ENCODE results near the gene XKR8. TPM values are rescaled to one million over a fixed set of nuclear protein-coding genes. Genes with fewer than 3 reads are reported as not detected.

XKR8 gene
- total and polyA plus RNA-seq, 2 of the 4 experiments (the other 2 are of a cell fraction): 1.1 to 10.7 TPM

DNA sequence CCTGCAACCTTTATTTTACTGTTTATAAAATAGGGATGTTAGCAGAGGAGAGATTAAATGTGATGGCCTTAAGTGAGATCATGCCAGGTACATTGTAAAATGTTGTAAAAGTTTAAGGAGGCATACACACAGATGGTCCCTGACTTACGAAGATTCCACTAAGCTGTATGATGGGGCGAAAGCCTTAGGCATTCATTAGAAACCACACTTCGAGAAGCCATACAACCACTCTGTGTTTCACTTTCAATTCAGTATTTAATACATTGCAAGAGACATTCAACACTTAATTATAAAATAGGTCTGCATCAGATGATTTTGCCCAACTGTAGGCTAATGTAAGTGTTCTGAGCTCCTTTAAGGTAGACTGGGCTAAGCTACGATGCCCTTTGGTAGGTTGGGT lies 21.3 kb upstream of the XKR8 start:
- Histone ChIP-seq H3K18ac (ENCODE audit: low read depth, low read length) (no peak overlapping the region), H4K5ac (ENCODE audit: low read depth, low read length) (no peak overlapping the region), H2BK15ac (ENCODE audit: low read depth, low read length) (no peak overlapping the region), H3K4me3 (ENCODE audit: insufficient read depth, low read depth, low read length) (no peak overlapping the region), H4K91ac (ENCODE audit: insufficient read depth, low read depth, low read length) (no peak overlapping the region), H4K20me1 (ENCODE audit: insufficient read depth, low read length) (no peaks in the 10 kb centered on the region), H4K8ac (ENCODE audit: low read depth in 2 of 2, low read length in 2 of 2) (no peak overlapping the region), H3K14ac (replicated peaks; ENCODE audit: low read depth, low read length) (no peak overlapping the region), H2BK120ac (ENCODE audit: low read depth, low read length) (no peak overlapping the region), H2AK5ac (ENCODE audit: low read depth, low read length) (no peak overlapping the region), H3K79me1 (ENCODE audit: low read depth in 1 of 2, low read length in 2 of 2) (no peaks in the 10 kb centered on the region), H2AK9ac (replicated peaks; ENCODE audit: low read depth, low read length, poor library complexity) (no peak overlapping the region), H3K4ac (ENCODE audit: low read depth, low read length) (no peak overlapping the region), H3K23ac (ENCODE audit: low read depth, low read length) (no peak overlapping the region), H3K4me1 (ENCODE audit: control insufficient read depth, insufficient read depth, low read length) (peaks cover 4% of the 10 kb centered on the region), H2BK20ac (ENCODE audit: low read depth, low read length) (no peak overlapping the region), H3K36me3 (ENCODE audit: control insufficient read depth, insufficient read depth, low read length) (no peaks in the 10 kb centered on the region), H3K56ac (ENCODE audit: extremely low read depth, insufficient read depth, low read length) (no peak overlapping the region), H3K27ac (ENCODE audit: insufficient read depth, low read length) (no peak overlapping the region), H3K9me3 (ENCODE audit: control insufficient read depth, insufficient read depth, low read length) (no peaks in the 10 kb centered on the region), H3K4me2 (ENCODE audit: low read depth, low read length) (no peak overlapping the region), H3K9ac (ENCODE audit: low read depth, low read length) (no peak overlapping the region), H3K27me3 (ENCODE audit: control insufficient read depth, insufficient read depth, low read length) (peaks cover 29% of the 10 kb centered on the region), H3K9me1 (ENCODE audit: insufficient read depth, low read length) (no peaks in the 10 kb centered on the region), H2BK5ac (ENCODE audit: low read depth, low read length, poor library complexity, severe bottlenecking) (no peak overlapping the region), H2AFZ (replicated peaks; ENCODE audit: low read length, poor library complexity) (no peak overlapping the region)
- dilution Hi-C loops (cut with HindIII; ENCODE audit: low sequenced_read_pairs, unreplicated experiment): no loop called here
- no peak for ATAC-seq (ENCODE audit: low read depth)
- in situ Hi-C loops (cut with MboI; ENCODE audit: low sequenced_read_pairs): no loop called here
- intact Hi-C loops (cut with micrococcal nuclease): no loop called here
- 67% methylated on average over 1 of the region's 4 CpGs; no CpG with 5 or more reads in 1 of the 2 experiments for WGBS, 2 experiments (ENCODE audit: extremely low coverage in 2 of 2, insufficient read length in 1 of 2)
- POLR2A ChIA-PET (ENCODE audit: unreplicated experiment): no interaction called here
- TF ChIP-seq, protein P1, sequence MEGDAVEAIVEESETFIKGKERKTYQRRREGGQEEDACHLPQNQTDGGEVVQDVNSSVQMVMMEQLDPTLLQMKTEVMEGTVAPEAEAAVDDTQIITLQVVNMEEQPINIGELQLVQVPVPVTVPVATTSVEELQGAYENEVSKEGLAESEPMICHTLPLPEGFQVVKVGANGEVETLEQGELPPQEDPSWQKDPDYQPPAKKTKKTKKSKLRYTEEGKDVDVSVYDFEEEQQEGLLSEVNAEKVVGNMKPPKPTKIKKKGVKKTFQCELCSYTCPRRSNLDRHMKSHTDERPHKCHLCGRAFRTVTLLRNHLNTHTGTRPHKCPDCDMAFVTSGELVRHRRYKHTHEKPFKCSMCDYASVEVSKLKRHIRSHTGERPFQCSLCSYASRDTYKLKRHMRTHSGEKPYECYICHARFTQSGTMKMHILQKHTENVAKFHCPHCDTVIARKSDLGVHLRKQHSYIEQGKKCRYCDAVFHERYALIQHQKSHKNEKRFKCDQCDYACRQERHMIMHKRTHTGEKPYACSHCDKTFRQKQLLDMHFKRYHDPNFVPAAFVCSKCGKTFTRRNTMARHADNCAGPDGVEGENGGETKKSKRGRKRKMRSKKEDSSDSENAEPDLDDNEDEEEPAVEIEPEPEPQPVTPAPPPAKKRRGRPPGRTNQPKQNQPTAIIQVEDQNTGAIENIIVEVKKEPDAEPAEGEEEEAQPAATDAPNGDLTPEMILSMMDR (conservative IDR thresholded peaks at IDR 0.05; ENCODE audit: low read depth, low read length): no peak
- TF ChIP-seq RCOR1 (IDR thresholded peaks at IDR 0.05; ENCODE audit: insufficient replicate concordance, low read length) (no peak), FOS (IDR thresholded peaks at IDR 0.05; ENCODE audit: low read depth, low read length) (no peak), USF2 (IDR thresholded peaks at IDR 0.05; ENCODE audit: low read depth, low read length) (no peak), CHD1 (IDR thresholded peaks at IDR 0.05; ENCODE audit: low read depth, low read length) (no peak), RAD21 (IDR thresholded peaks at IDR 0.05; ENCODE audit: low read length) (no peak), MAFK (IDR thresholded peaks at IDR 0.05; ENCODE audit: low read depth, low read length) (no peak), POLR2A (IDR thresholded peaks at IDR 0.05; ENCODE audit: low read depth, low read length) (no peak), ELK1 (IDR thresholded peaks at IDR 0.05; ENCODE audit: borderline replicate concordance, low read depth, low read length) (no peak), SMC3 (IDR thresholded peaks at IDR 0.05; ENCODE audit: low read depth, low read length) (no peak), RFX5 (IDR thresholded peaks at IDR 0.05; ENCODE audit: low read depth, low read length) (no peak), MAZ (IDR thresholded peaks at IDR 0.05; ENCODE audit: borderline replicate concordance, low read depth, low read length) (no peak), MXI1 (IDR thresholded peaks at IDR 0.05; ENCODE audit: borderline replicate concordance, low read depth, low read length) (no peak), NFE2L2 (IDR thresholded peaks at IDR 0.05; ENCODE audit: low read depth, low read length) (no peak), BHLHE40 (IDR thresholded peaks at IDR 0.05; ENCODE audit: low read depth, low read length) (no peak), CEBPB (IDR thresholded peaks at IDR 0.05; ENCODE audit: low read depth, low read length) (no peak)
- no peak for DNase-seq
- BruUV-seq (replicated peaks): no TSS peak
- CTCF ChIA-PET: no interaction called here

All from IMR-90 (cell line).